ENCODE measurements around the gene NCAPD3.

DNA sequence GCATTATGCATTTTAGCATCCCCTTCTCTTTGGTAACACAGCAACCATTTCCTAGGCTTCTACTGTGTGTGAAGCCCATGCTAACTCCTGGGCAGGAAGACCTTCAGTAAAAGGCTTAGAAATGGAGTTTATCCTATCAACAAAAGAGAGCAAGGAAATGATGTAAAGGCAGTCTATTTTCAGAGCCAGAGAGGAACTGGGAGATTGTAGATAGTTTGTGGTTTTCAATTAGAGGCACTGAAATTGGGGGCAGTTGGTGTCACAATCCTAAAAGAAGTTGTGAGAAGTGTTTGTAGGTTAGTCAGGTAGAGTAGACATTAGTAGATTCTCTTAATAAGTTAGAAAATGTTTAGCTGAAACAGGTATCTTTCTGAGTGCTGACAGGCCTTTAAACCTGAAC, 36.7 kb upstream of the NCAPD3 start:
- TF ChIP-seq EZH2 (IDR thresholded peaks at IDR 0.05; ENCODE audit: insufficient read depth, poor library complexity, severe bottlenecking) (no peak), EZH2phosphoT487 (IDR thresholded peaks at IDR 0.05; ENCODE audit: insufficient read depth, low read depth) (no peak)

All from GM23248 (cell line).